SK-N-SH treated with all-trans-retinoic acid at 6 μM for 48 hours (cell line): ENCODE measurements around the gene LUZP1.

Experiments used
- ATAC-seq: fragments of 200-7000 bp; cut with Tn5 transposase; 3 replicates; pipeline ENCODE4 v1.9.1; 2020; ENCODE audit warnings: mild to moderate bottlenecking, moderate library complexity
- BACH2 ChIP-seq: fragments of 250-450 bp; sonication (Bioruptor Pico); IDR thresholded peaks from 2 replicates; pipeline ENCODE4 v1.9.0; 2021; ENCODE audit warnings: mild to moderate bottlenecking, borderline replicate concordance
- CREB5 ChIP-seq: fragments of 250-450 bp; sonication (Bioruptor Pico); IDR thresholded peaks from 2 replicates; pipeline ENCODE4 v1.5.1; 2020; ENCODE audit warnings: low read depth, mild to moderate bottlenecking, moderate library complexity
- CSDC2 ChIP-seq: fragments of 250-450 bp; sonication (Bioruptor Pico); IDR thresholded peaks from 2 replicates; pipeline ENCODE4 v1.5.0; 2020; ENCODE audit warnings: mild to moderate bottlenecking, moderate library complexity
- CSRNP3 ChIP-seq: fragments of 250-450 bp; sonication (Bioruptor Pico); IDR thresholded peaks from 2 replicates; pipeline ENCODE4 v1.5.1; 2021; ENCODE audit warnings: mild to moderate bottlenecking, moderate library complexity
- ESRRG ChIP-seq: fragments of 250-450 bp; sonication (Bioruptor Pico); IDR thresholded peaks from 2 replicates; pipeline ENCODE4 v1.6.1; 2021; ENCODE audit warnings: mild to moderate bottlenecking
- GLIS3 ChIP-seq: fragments of 250-450 bp; sonication (Bioruptor Pico); IDR thresholded peaks from 2 replicates; pipeline ENCODE4 v1.5.0; 2020; ENCODE audit warnings: mild to moderate bottlenecking, moderate library complexity
- ISL1 ChIP-seq: fragments of 250-450 bp; sonication (Bioruptor Pico); IDR thresholded peaks from 2 replicates; pipeline ENCODE4 v2.1.2; 2022; ENCODE audit warnings: mild to moderate bottlenecking, moderate library complexity
- OSR1 ChIP-seq: fragments of 250-450 bp; sonication (Bioruptor Pico); IDR thresholded peaks from 2 replicates; pipeline ENCODE4 v1.8.0; 2022; ENCODE audit warnings: moderate library complexity, mild to moderate bottlenecking, inconsistent platforms
- PATZ1 ChIP-seq: fragments of 250-450 bp; sonication (Bioruptor Pico); IDR thresholded peaks from 2 replicates; pipeline ENCODE4 v1.8.0; 2020; ENCODE audit warnings: mild to moderate bottlenecking, moderate library complexity, borderline replicate concordance
- POU6F1 ChIP-seq: fragments of 250-450 bp; sonication (Bioruptor Pico); IDR thresholded peaks from 2 replicates; pipeline ENCODE4 v1.8.0; 2021; ENCODE audit warnings: low read depth, mild to moderate bottlenecking, moderate library complexity, borderline replicate concordance
- PPARA ChIP-seq: fragments of 250-450 bp; sonication (Bioruptor Pico); IDR thresholded peaks from 2 replicates; pipeline ENCODE4 v1.5.0; 2020; ENCODE audit warnings: mild to moderate bottlenecking, borderline replicate concordance
- RARB ChIP-seq: fragments of 250-450 bp; sonication (Bioruptor Pico); IDR thresholded peaks from 2 replicates; pipeline ENCODE4 v1.8.0; 2021; ENCODE audit warnings: mild to moderate bottlenecking, moderate library complexity
- SNAI2 ChIP-seq: fragments of 250-450 bp; sonication (Bioruptor Pico); IDR thresholded peaks from 2 replicates; pipeline ENCODE4 v1.5.0; 2020; ENCODE audit warnings: mild to moderate bottlenecking, moderate library complexity
- TCF4 ChIP-seq: fragments of 250-450 bp; sonication (Bioruptor Pico); IDR thresholded peaks from 2 replicates; pipeline ENCODE4 v1.8.0; 2021; ENCODE audit warnings: mild to moderate bottlenecking, moderate library complexity, borderline replicate concordance
- TOX ChIP-seq: fragments of 250-450 bp; sonication (Bioruptor Pico); IDR thresholded peaks from 2 replicates; pipeline ENCODE4 v1.8.0; 2021; ENCODE audit warnings: mild to moderate bottlenecking, moderate library complexity, borderline replicate concordance
- TSHZ2 ChIP-seq: fragments of 250-450 bp; sonication (Bioruptor Pico); IDR thresholded peaks from 2 replicates; pipeline ENCODE4 v1.5.0; 2020; ENCODE audit warnings: mild to moderate bottlenecking, moderate library complexity
- ZC3H10 ChIP-seq: fragments of 250-450 bp; sonication (Bioruptor Pico); IDR thresholded peaks from 2 replicates; pipeline ENCODE4 v1.5.1; 2021; ENCODE audit warnings: mild to moderate bottlenecking, moderate library complexity
- ZFP3 ChIP-seq: fragments of 250-450 bp; sonication (Bioruptor Pico); IDR thresholded peaks from 2 replicates; pipeline ENCODE4 v1.5.0; 2020; ENCODE audit warnings: mild to moderate bottlenecking, moderate library complexity
- ZFP30 ChIP-seq: fragments of 450-650 bp; formaldehyde crosslinking; IDR thresholded peaks from 2 replicates; pipeline ENCODE4 v1.5.0; 2022; ENCODE audit warnings: mild to moderate bottlenecking, moderate library complexity
- ZNF565 ChIP-seq: fragments of 450-650 bp; formaldehyde crosslinking; conservative IDR thresholded peaks from 2 replicates; pipeline ENCODE4 v1.5.0; 2020; ENCODE audit warnings: low read depth, mild to moderate bottlenecking, moderate library complexity
- ZNF70 ChIP-seq: fragments of 450-650 bp; formaldehyde crosslinking; IDR thresholded peaks from 2 replicates; pipeline ENCODE4 v1.5.0; 2020; ENCODE audit warnings: mild to moderate bottlenecking, moderate library complexity
- ZNF8 ChIP-seq: fragments of 450-650 bp; formaldehyde crosslinking; IDR thresholded peaks from 2 replicates; pipeline ENCODE4 v1.5.0; 2020; ENCODE audit warnings: mild to moderate bottlenecking, moderate library complexity

Gene LUZP1

GRCh38 chr1:23163395-23163794 is 5.3 kb downstream of the LUZP1 start:
- TF ChIP-seq TCF4 (CRISPR knock-in tag), result no peak
- no peak for TF ChIP-seq SNAI2 (CRISPR knock-in tag)
- TF ChIP-seq ZNF8 (CRISPR knock-in tag), result no peak
- TF ChIP-seq ISL1, result no peak
- TF ChIP-seq BACH2, result no peak
- TF ChIP-seq ZFP3 (CRISPR knock-in tag), result no peak
- no peak for TF ChIP-seq ZC3H10 (CRISPR knock-in tag)
- no peak for TF ChIP-seq OSR1 (CRISPR knock-in tag)
- no peak for TF ChIP-seq GLIS3 (CRISPR knock-in tag)
- TF ChIP-seq CSDC2 (CRISPR knock-in tag), result no peak
- no peak for TF ChIP-seq RARB (CRISPR knock-in tag)
- TF ChIP-seq PPARA (CRISPR knock-in tag), result no peak
- no peak for TF ChIP-seq TSHZ2
- no peak for TF ChIP-seq ZNF70 (CRISPR knock-in tag)
- no peak for TF ChIP-seq TOX (CRISPR knock-in tag)

GRCh38 chr1:23159963-23160877 is 8.4 kb downstream of the LUZP1 start:
- TF ChIP-seq ZNF565 (CRISPR knock-in tag) (no peak), PATZ1 (CRISPR knock-in tag) (no peak), CSRNP3 (CRISPR knock-in tag) (no peak), ESRRG (CRISPR knock-in tag) (no peak), TSHZ2 (no peak), ZFP3 (CRISPR knock-in tag) (no peak), ISL1 (no peak), CSDC2 (CRISPR knock-in tag) (no peak), BACH2 (no peak), TCF4 (CRISPR knock-in tag) (no peak), ZFP30 (CRISPR knock-in tag) (no peak), PPARA (CRISPR knock-in tag) (no peak), POU6F1 (CRISPR knock-in tag) (no peak), CREB5 (CRISPR knock-in tag) (no peak), ZNF70 (CRISPR knock-in tag) (no peak), ZNF8 (CRISPR knock-in tag) (no peak)
- no peak for ATAC-seq

More at GRCh38 chr1:23163395-23163794, 5.3 kb downstream of the LUZP1 start:
- no peak for ATAC-seq
